ENCODE data around the gene DNAJC21.

DNAJC21 gene

GRCh38 chr5:34977934-34978613, 48.7 kb downstream of the DNAJC21 start:
- DNase-seq (ENCODE audit: low read depth in 2 of 2) = no peak

GRCh38 chr5:34978681-34979080, 49.3 kb downstream of the DNAJC21 start:
- no peak for DNase-seq (ENCODE audit: low read depth in 2 of 2)

DNA sequence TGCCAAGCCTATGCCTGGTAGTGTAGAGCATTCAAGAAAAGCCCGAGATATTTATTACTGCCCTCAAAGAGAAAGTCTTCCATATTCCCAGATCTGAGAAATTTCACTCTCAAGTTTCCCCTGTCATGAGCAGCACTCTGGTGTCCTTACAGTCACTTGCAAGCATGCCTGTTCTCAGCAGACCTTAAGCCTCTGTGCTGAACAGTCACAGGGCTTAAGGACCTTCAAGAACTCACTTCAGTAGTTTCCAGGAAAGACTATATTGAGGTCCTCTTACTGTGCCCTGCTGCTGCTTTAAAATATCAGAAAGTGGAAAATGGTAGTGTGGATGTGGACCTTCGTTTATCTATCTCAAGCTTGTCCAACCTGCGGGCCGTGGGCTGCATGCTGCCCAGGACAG, 53.5 kb downstream of the DNAJC21 start:
- DNase-seq (ENCODE audit: low read depth in 2 of 2) = no peak

DNA sequence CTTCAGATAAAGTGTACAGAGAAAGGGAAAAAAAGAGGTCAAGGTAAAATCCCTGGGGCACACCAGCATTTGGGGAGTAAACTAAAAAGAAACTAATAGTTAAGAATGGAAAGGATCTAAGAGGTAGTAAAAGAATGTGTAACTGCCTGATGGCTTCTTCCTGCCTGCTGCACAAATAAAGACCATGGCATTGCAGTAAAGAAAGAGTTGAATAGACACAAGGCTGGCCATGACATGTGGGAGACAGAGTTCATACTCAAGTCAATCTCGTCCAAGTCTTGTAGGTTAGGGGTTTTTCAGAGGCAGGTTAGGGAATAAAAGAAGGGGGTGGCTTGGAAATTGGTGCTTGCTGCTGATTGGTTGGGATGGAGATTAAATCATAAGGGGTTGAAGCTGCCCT, 57.6 kb downstream of the DNAJC21 start:
- DNase-seq (ENCODE audit: low read depth in 2 of 2) = no peak

DNA sequence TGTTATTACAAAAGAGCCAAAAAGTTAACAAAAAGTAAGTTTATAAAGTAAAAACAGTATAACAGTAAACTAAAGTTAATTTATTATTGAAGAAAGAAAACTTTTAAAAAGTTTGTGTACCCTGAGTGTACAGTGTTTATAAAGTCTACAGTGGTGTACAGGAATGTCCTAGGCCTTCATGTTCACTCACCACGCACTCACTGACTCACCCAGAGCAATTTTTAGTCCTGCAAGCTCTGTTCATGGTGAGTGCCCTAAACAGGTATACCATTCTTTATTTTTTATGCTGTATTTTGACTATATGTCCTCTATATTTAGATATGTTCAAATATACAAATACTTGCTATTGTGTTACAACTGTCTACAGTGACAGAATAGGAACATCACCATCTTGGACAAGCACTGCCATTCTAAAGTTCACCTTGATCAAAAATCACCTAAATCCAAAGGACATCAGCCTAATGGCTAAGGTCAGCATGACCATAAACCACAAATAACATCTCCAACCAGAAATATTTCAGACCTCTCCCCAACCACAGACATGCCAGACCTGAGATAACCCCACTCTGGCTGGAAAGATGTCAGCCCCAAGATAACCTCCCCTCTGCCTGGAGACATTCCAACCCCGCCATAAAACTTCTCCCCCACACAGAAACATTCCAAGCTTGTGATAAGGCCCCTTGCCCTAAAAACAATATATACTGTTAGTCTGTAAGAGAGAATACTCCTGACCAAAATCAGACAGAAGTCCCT, 62.3 kb downstream of the DNAJC21 start:
- DNase-seq (ENCODE audit: low read depth in 2 of 2) = no peak

GRCh38 chr5:34993951-34994350, 64.6 kb downstream of the DNAJC21 start:
- no peak for DNase-seq (ENCODE audit: low read depth in 2 of 2)

- DNase-seq (ENCODE audit: low read depth in 2 of 2) = no peak
Observed at GRCh38 chr5:34996261-34996660, 66.9 kb downstream of the DNAJC21 start.

- no peak for DNase-seq (ENCODE audit: low read depth in 2 of 2)
Observed at GRCh38 chr5:34998058-34998789, 68.9 kb downstream of the DNAJC21 start.

DNA sequence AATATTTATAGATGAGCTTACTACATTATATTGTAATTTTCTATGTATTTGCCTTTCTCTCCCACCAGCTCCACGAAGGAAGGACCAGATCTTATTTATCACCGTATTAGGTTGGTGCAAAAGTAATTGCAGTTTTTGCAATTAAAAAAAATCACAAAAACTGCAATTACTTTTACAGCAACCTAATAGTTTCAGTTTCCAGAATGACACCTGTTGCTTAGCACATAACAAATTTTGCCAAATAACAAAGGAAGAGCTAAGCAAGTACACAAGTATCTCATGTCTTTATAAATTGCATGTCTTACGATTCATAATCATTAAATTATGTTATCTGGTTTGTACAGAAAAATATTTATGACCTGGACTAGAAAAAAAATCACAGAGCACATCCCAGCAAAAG, 72.5 kb downstream of the DNAJC21 start:
- DNase-seq (ENCODE audit: low read depth in 2 of 2) = no peak

DNA sequence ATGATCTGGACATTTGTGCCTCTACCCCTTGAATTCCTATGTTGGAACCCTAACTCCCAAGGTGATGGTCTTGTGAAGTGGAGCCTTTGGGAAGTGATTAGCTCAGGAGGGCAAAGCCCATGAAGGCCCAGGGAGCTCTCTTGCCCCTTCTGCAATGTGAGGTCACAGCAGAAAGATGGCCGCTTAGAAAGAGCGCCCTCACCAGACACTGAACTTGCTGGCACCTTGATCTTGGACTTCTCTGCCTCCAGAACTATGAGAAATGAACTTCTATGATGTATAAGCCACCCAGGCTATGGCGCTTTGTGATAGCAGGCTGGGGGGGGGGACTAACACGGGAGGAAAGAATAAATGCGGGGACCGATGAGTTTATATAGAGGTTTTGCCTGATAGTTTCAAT, 73.1 kb downstream of the DNAJC21 start:
- DNase-seq (ENCODE audit: low read depth in 2 of 2) = no peak

GRCh38 chr5:35003018-35003957, 73.9 kb downstream of the DNAJC21 start:
- peak; percentile 44 to 47 for DNase-seq (ENCODE audit: low read depth in 2 of 2)

GRCh38 chr5:35004200-35004599, 74.8 kb downstream of the DNAJC21 start:
- no peak for DNase-seq (ENCODE audit: low read depth in 2 of 2)

- DNase-seq (ENCODE audit: low read depth in 2 of 2) = no peak
Observed at GRCh38 chr5:35004771-35005170, 75.4 kb downstream of the DNAJC21 start.
